SK-N-SH treated with all-trans-retinoic acid at 6 μM for 48 hours (cell line): ENCODE measurements around the gene VPS13C.

Source experiments
- ATAC-seq: fragments of 200-7000 bp; cut with Tn5 transposase; 3 replicates; pipeline ENCODE4 v1.9.1; 2020; ENCODE audit warnings: mild to moderate bottlenecking, moderate library complexity
- ARNTL ChIP-seq: fragments of 450-650 bp; formaldehyde crosslinking; IDR thresholded peaks from 2 replicates; pipeline ENCODE4 v1.5.0; 2020; ENCODE audit warnings: low read depth, mild to moderate bottlenecking, moderate library complexity, borderline replicate concordance
- BACH2 ChIP-seq: fragments of 250-450 bp; sonication (Bioruptor Pico); IDR thresholded peaks from 2 replicates; pipeline ENCODE4 v1.9.0; 2021; ENCODE audit warnings: mild to moderate bottlenecking, borderline replicate concordance
- CREB5 ChIP-seq: fragments of 250-450 bp; sonication (Bioruptor Pico); IDR thresholded peaks from 2 replicates; pipeline ENCODE4 v1.5.1; 2020; ENCODE audit warnings: low read depth, mild to moderate bottlenecking, moderate library complexity
- CSDC2 ChIP-seq: fragments of 250-450 bp; sonication (Bioruptor Pico); IDR thresholded peaks from 2 replicates; pipeline ENCODE4 v1.5.0; 2020; ENCODE audit warnings: mild to moderate bottlenecking, moderate library complexity
- CSRNP3 ChIP-seq: fragments of 250-450 bp; sonication (Bioruptor Pico); IDR thresholded peaks from 2 replicates; pipeline ENCODE4 v1.5.1; 2021; ENCODE audit warnings: mild to moderate bottlenecking, moderate library complexity
- ESRRG ChIP-seq: fragments of 250-450 bp; sonication (Bioruptor Pico); IDR thresholded peaks from 2 replicates; pipeline ENCODE4 v1.6.1; 2021; ENCODE audit warnings: mild to moderate bottlenecking
- GLIS3 ChIP-seq: fragments of 250-450 bp; sonication (Bioruptor Pico); IDR thresholded peaks from 2 replicates; pipeline ENCODE4 v1.5.0; 2020; ENCODE audit warnings: mild to moderate bottlenecking, moderate library complexity
- ISL1 ChIP-seq: fragments of 250-450 bp; sonication (Bioruptor Pico); IDR thresholded peaks from 2 replicates; pipeline ENCODE4 v2.1.2; 2022; ENCODE audit warnings: mild to moderate bottlenecking, moderate library complexity
- OSR1 ChIP-seq: fragments of 250-450 bp; sonication (Bioruptor Pico); IDR thresholded peaks from 2 replicates; pipeline ENCODE4 v1.8.0; 2022; ENCODE audit warnings: moderate library complexity, mild to moderate bottlenecking, inconsistent platforms
- PATZ1 ChIP-seq: fragments of 250-450 bp; sonication (Bioruptor Pico); IDR thresholded peaks from 2 replicates; pipeline ENCODE4 v1.8.0; 2020; ENCODE audit warnings: mild to moderate bottlenecking, moderate library complexity, borderline replicate concordance
- POU6F1 ChIP-seq: fragments of 250-450 bp; sonication (Bioruptor Pico); IDR thresholded peaks from 2 replicates; pipeline ENCODE4 v1.8.0; 2021; ENCODE audit warnings: low read depth, mild to moderate bottlenecking, moderate library complexity, borderline replicate concordance
- PPARA ChIP-seq: fragments of 250-450 bp; sonication (Bioruptor Pico); IDR thresholded peaks from 2 replicates; pipeline ENCODE4 v1.5.0; 2020; ENCODE audit warnings: mild to moderate bottlenecking, borderline replicate concordance
- RARB ChIP-seq: fragments of 250-450 bp; sonication (Bioruptor Pico); IDR thresholded peaks from 2 replicates; pipeline ENCODE4 v1.8.0; 2021; ENCODE audit warnings: mild to moderate bottlenecking, moderate library complexity
- SNAI2 ChIP-seq: fragments of 250-450 bp; sonication (Bioruptor Pico); IDR thresholded peaks from 2 replicates; pipeline ENCODE4 v1.5.0; 2020; ENCODE audit warnings: mild to moderate bottlenecking, moderate library complexity
- TCF4 ChIP-seq: fragments of 250-450 bp; sonication (Bioruptor Pico); IDR thresholded peaks from 2 replicates; pipeline ENCODE4 v1.8.0; 2021; ENCODE audit warnings: mild to moderate bottlenecking, moderate library complexity, borderline replicate concordance
- TOX ChIP-seq: fragments of 250-450 bp; sonication (Bioruptor Pico); IDR thresholded peaks from 2 replicates; pipeline ENCODE4 v1.8.0; 2021; ENCODE audit warnings: mild to moderate bottlenecking, moderate library complexity, borderline replicate concordance
- TSHZ2 ChIP-seq: fragments of 250-450 bp; sonication (Bioruptor Pico); IDR thresholded peaks from 2 replicates; pipeline ENCODE4 v1.5.0; 2020; ENCODE audit warnings: mild to moderate bottlenecking, moderate library complexity
- ZC3H10 ChIP-seq: fragments of 250-450 bp; sonication (Bioruptor Pico); IDR thresholded peaks from 2 replicates; pipeline ENCODE4 v1.5.1; 2021; ENCODE audit warnings: mild to moderate bottlenecking, moderate library complexity
- ZFP3 ChIP-seq: fragments of 250-450 bp; sonication (Bioruptor Pico); IDR thresholded peaks from 2 replicates; pipeline ENCODE4 v1.5.0; 2020; ENCODE audit warnings: mild to moderate bottlenecking, moderate library complexity
- ZFP30 ChIP-seq: fragments of 450-650 bp; formaldehyde crosslinking; IDR thresholded peaks from 2 replicates; pipeline ENCODE4 v1.5.0; 2022; ENCODE audit warnings: mild to moderate bottlenecking, moderate library complexity
- ZNF565 ChIP-seq: fragments of 450-650 bp; formaldehyde crosslinking; conservative IDR thresholded peaks from 2 replicates; pipeline ENCODE4 v1.5.0; 2020; ENCODE audit warnings: low read depth, mild to moderate bottlenecking, moderate library complexity
- ZNF70 ChIP-seq: fragments of 450-650 bp; formaldehyde crosslinking; IDR thresholded peaks from 2 replicates; pipeline ENCODE4 v1.5.0; 2020; ENCODE audit warnings: mild to moderate bottlenecking, moderate library complexity
- ZNF8 ChIP-seq: fragments of 450-650 bp; formaldehyde crosslinking; IDR thresholded peaks from 2 replicates; pipeline ENCODE4 v1.5.0; 2020; ENCODE audit warnings: mild to moderate bottlenecking, moderate library complexity

VPS13C gene

GRCh38 chr15:62071711-62072308 is 11.6 kb upstream of the VPS13C start (continued):
- TF ChIP-seq PPARA (CRISPR knock-in tag) (no peak), TCF4 (no peak), CSRNP3 (CRISPR knock-in tag) (no peak), ZC3H10 (CRISPR knock-in tag) (no peak), RARB (CRISPR knock-in tag) (no peak), ZFP3 (CRISPR knock-in tag) (no peak)

GRCh38 chr15:62069551-62069950 is 9.3 kb upstream of the VPS13C start:
- ATAC-seq: no peak
- TF ChIP-seq GLIS3 (CRISPR knock-in tag) (no peak), ZC3H10 (CRISPR knock-in tag) (no peak), TCF4 (no peak), POU6F1 (CRISPR knock-in tag) (no peak), ZNF565 (CRISPR knock-in tag) (no peak), BACH2 (CRISPR knock-in tag) (no peak), SNAI2 (CRISPR knock-in tag) (no peak), ZFP30 (CRISPR knock-in tag) (no peak), CSDC2 (no peak), ARNTL (CRISPR knock-in tag) (no peak), CSRNP3 (CRISPR knock-in tag) (no peak), PATZ1 (no peak), ESRRG (CRISPR knock-in tag) (no peak), TOX (CRISPR knock-in tag) (no peak), OSR1 (no peak), PPARA (CRISPR knock-in tag) (no peak), ZNF8 (CRISPR knock-in tag) (no peak), TSHZ2 (no peak), RARB (CRISPR knock-in tag) (no peak), ZFP3 (CRISPR knock-in tag) (no peak)

DNA sequence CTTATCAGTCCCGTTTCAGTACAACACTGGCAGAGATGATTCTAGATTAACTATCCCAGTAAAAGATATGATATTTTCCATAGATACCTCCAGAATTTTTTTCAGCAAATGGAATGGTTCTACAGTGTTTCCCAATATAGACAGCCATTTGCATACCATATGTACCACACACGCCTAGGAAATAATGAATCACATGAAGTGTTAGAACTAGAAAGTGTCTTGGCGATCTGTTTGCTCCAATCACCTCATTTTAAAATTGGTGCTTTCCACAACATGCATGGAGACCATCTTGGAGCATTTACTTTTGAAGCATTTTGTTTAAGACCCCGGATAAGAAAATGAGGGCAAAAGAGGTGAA is 8.5 kb upstream of the VPS13C start:
- TF ChIP-seq ZNF70: no peak
- no peak for TF ChIP-seq OSR1
- TF ChIP-seq CREB5 (CRISPR knock-in tag): no peak
- TF ChIP-seq ESRRG (CRISPR knock-in tag): no peak
- TF ChIP-seq BACH2 (CRISPR knock-in tag): no peak
- no peak for TF ChIP-seq TSHZ2
- no peak for TF ChIP-seq SNAI2 (CRISPR knock-in tag)
- TF ChIP-seq ARNTL (CRISPR knock-in tag): no peak
- no peak for TF ChIP-seq RARB (CRISPR knock-in tag)
- TF ChIP-seq ZC3H10 (CRISPR knock-in tag): no peak
- TF ChIP-seq PPARA (CRISPR knock-in tag): no peak
- TF ChIP-seq CSDC2: no peak
- no peak for TF ChIP-seq ISL1 (CRISPR knock-in tag)
- no peak for TF ChIP-seq ZNF8 (CRISPR knock-in tag)
- no peak for ATAC-seq
